HepG2 (cell line): Measurements from ENCODE around the gene ILDR1. TPM values are rescaled to one million over a fixed set of nuclear protein-coding genes. Genes with fewer than 3 reads are reported as not detected.

Source experiments
- ATAC-seq: fragments of 200-7000 bp; cut with Tn5 transposase; 3 replicates; pipeline ENCODE4 v1.9.1; 2020; ENCODE audit warnings: mild to moderate bottlenecking, moderate library complexity
- BruUV-seq: library from RNA; stranded (reverse); fragments of 400-500 nt; replicated peaks from 2 replicates; lab custom pipeline; 2021; lab: Mats Ljungman, UMichigan
- CTCF ChIA-PET: fragments of 300-600 bp; formaldehyde crosslinking; extraction: SDS; loops from one replicate; lab custom pipeline; 2021; ENCODE audit warnings: low total read pairs, inconsistent platforms, low intra/inter-chr PET ratio; lab: Yijun Ruan, JAX
- POLR2A ChIA-PET: fragments of 350-600 bp; sonication (Branson Sonifier 250); formaldehyde crosslinking; loops from one replicate; lab custom pipeline; 2020; ENCODE audit warnings: antibody characterized with exemption, inconsistent platforms; lab: Yijun Ruan, JAX
- DNase-seq: peaks from one replicate; pipeline ENCODE4 v3.0.0-alpha.2; 2015; ENCODE audit warnings: low spot score
- FAIRE-seq: peaks from 3 replicates; lab custom pipeline; 2011; peaks lifted over from hg19 to GRCh38; lab: Jason Lieb, UNC
- H2AFZ ChIP-seq: one replicate; pipeline ENCODE4 v1.6.1; 2011; ENCODE audit warnings: low read length, inconsistent platforms
- H3K27ac ChIP-seq: fragments of 300-600 bp; 3 replicates; pipeline ENCODE4 v1.8.0; 2011; ENCODE audit warnings: mixed run types, mild to moderate bottlenecking, mixed read lengths, low read length, inconsistent platforms; ENCODE audit not compliant: insufficient read depth; ENCODE audit errors: extremely low read length
- H3K27me3 ChIP-seq, 2 experiments: fragments of 200-600 bp in 1 of 2; 2 replicates in 1 of 2; 3 replicates in 1 of 2; pipeline versions ENCODE4 v1.6.0 to v1.8.0; 2011; ENCODE audit warnings: low read length in 2 of 2, mild to moderate bottlenecking in 2 of 2, moderate library complexity in 2 of 2, inconsistent platforms in 1 of 2; ENCODE audit not compliant: insufficient read depth in 2 of 2, control insufficient read depth in 1 of 2
- H3K36me3 ChIP-seq, 2 experiments: fragments of 200-600 bp in 1 of 2; replicated peaks in 1 of 2; 2 replicates in 1 of 2; 3 replicates in 1 of 2; pipeline versions ENCODE4 v1.5.1 to v1.8.0; 2011; ENCODE audit warnings: low read length in 2 of 2, inconsistent platforms in 1 of 2; ENCODE audit not compliant: insufficient read depth in 2 of 2, control insufficient read depth in 1 of 2
- H3K4me1 ChIP-seq: 2 replicates; pipeline ENCODE4 v1.5.1; 2012; ENCODE audit warnings: low read length, inconsistent platforms; ENCODE audit not compliant: insufficient read depth
- H3K4me2 ChIP-seq: 2 replicates; pipeline ENCODE4 v1.6.0; 2011; ENCODE audit warnings: low read depth, low read length, inconsistent platforms
- H3K4me3 ChIP-seq, 3 experiments: fragments of 200-600 bp in 1 of 3; sonication (generic), shearing (Covaris generic) in 1 of 3; replicated peaks in 1 of 3; 2 replicates each; pipeline ENCODE4 v1.5.1; 2011 to 2016; ENCODE audit warnings: low read length in 3 of 3, inconsistent platforms in 2 of 3, low read depth in 2 of 3, mild to moderate bottlenecking in 2 of 3, control low read depth in 1 of 3, mixed read lengths in 1 of 3; ENCODE audit not compliant: insufficient read depth in 1 of 3
- H3K79me2 ChIP-seq: one replicate; pipeline ENCODE4 v1.6.1; 2011; ENCODE audit warnings: low read length, inconsistent platforms; ENCODE audit not compliant: insufficient read depth
- H3K9ac ChIP-seq: 2 replicates; pipeline ENCODE4 v1.6.0; 2011; ENCODE audit warnings: mild to moderate bottlenecking, low read depth, low read length, inconsistent platforms; ENCODE audit not compliant: insufficient read depth
- H3K9me3 ChIP-seq: 2 replicates; pipeline ENCODE4 v1.5.1; 2012; ENCODE audit warnings: mild to moderate bottlenecking, low read length
- H4K20me1 ChIP-seq: 2 replicates; pipeline ENCODE4 v1.6.0; 2011; ENCODE audit warnings: inconsistent platforms, mild to moderate bottlenecking, low read length, moderate library complexity; ENCODE audit not compliant: insufficient read depth
- ARID3A ChIP-seq: IDR thresholded peaks from 2 replicates; pipeline ENCODE4 v1.6.1; 2012; ENCODE audit warnings: low read depth, low read length, improper control_type of control experiment
- CHD2 ChIP-seq: IDR thresholded peaks from 2 replicates; pipeline ENCODE4 v1.6.1; 2011; ENCODE audit warnings: low read depth, low read length, improper control_type of control experiment
- GLMP ChIP-seq: sonication (generic); formaldehyde crosslinking; IDR thresholded peaks from 2 replicates; pipeline ENCODE4 v1.9.0; 2021; ENCODE audit warnings: missing genetic modification reagents, mild to moderate bottlenecking, borderline replicate concordance
- SAFB2 ChIP-seq: sonication (generic); formaldehyde crosslinking; IDR thresholded peaks from 2 replicates; pipeline ENCODE4 v1.5.1; 2020; ENCODE audit warnings: missing genetic modification reagents, low read depth, mild to moderate bottlenecking, borderline replicate concordance
- TEAD2 ChIP-seq: sonication (generic); formaldehyde crosslinking; IDR thresholded peaks from 2 replicates; pipeline ENCODE4 v1.9.0; 2021; ENCODE audit warnings: missing genetic modification reagents
- YEATS2 ChIP-seq: sonication (generic); formaldehyde crosslinking; IDR thresholded peaks from 2 replicates; pipeline ENCODE4 v1.4.0; 2020; ENCODE audit warnings: missing genetic modification reagents, borderline replicate concordance
- ZNF121 ChIP-seq: sonication (generic); formaldehyde crosslinking; IDR thresholded peaks from 2 replicates; pipeline ENCODE4 v1.5.0; 2020; ENCODE audit warnings: mild to moderate bottlenecking, missing genetic modification reagents
- ZNF460 ChIP-seq: sonication (generic); formaldehyde crosslinking; IDR thresholded peaks from 2 replicates; pipeline ENCODE4 v1.5.1; 2020; ENCODE audit warnings: missing genetic modification reagents, mild to moderate bottlenecking, borderline replicate concordance
- WGBS: methylation state at CpG from one replicate; pipeline ENCODE4 v1.1.6; 2017; ENCODE audit warnings: low lambda C conversion rate; 5-methylcytosine and 5-hydroxymethylcytosine counted together
- in situ Hi-C: cut with HindIII; loops from 2 replicates; pipeline ENCODE4 v1.10.0; 2017; ENCODE audit warnings: low pct_unique_long_range_greater_than_20kb; ENCODE audit not compliant: extremely low pct_ligation_motif_present
- intact Hi-C: fragments of 100-400 bp; cut with micrococcal nuclease; formaldehyde crosslinking; loops from one replicate; pipeline ENCODE4 v1.10.0; 2022; ENCODE audit not compliant: unreplicated experiment
- polyA plus RNA-seq, 8 experiments: library from polyadenylated mRNA; depleted of rRNA in 3 of 8; stranded (reverse) in 7 of 8; unstranded in 1 of 8; fragments of >200 nt; fragmentation: Illumina TruSeq in 4 of 8; extraction: Trizol in 4 of 8; gene quantifications; 2 replicates each; pipeline versions ENCODE4 v1.2.1 to v1.2.3, GENCODE V29; 2011 to 2016; ENCODE audit warnings: low read depth in 4 of 8, missing spikeins in 1 of 8, mixed read lengths in 1 of 8; ENCODE audit not compliant: insufficient read depth in 1 of 8
- total RNA-seq, 5 experiments: library from RNA; depleted of rRNA; stranded (reverse); fragments of >200 nt; fragmentation: Illumina TruSeq; extraction: Trizol; gene quantifications; 2 replicates each; pipeline ENCODE4 v1.2.3, GENCODE V29; 2016; ENCODE audit warnings: low read depth in 1 of 5

The ILDR1 gene
- total and polyA plus RNA-seq, 2 of the 13 experiments (the other 11 are each of a cell fraction or from before 2014, with no cell fraction given): not detected

GRCh38 chr3:122001892-122002291, 20.2 kb downstream of the ILDR1 start:
- BruUV-seq: no TSS peak
- Histone ChIP-seq H3K4me3 (peak overlapping the region in 1 of 3 experiments; percentile 7; a peak in 2 of 6 replicates), H3K27me3 (no peaks in the 10 kb centered on the region; a peak in 1 of 5 replicates), H3K4me1 (no peaks in the 10 kb centered on the region), H3K4me2 (peak overlapping the region; percentile 56), H3K79me2 (no peaks in the 10 kb centered on the region), H3K9me3 (no peaks in the 10 kb centered on the region), H3K27ac (no peak overlapping the region), H3K36me3 (no peaks in the 10 kb centered on the region), H3K9ac (no peak overlapping the region), H4K20me1 (no peaks in the 10 kb centered on the region), H2AFZ (no peak overlapping the region)
- TF ChIP-seq GLMP (CRISPR knock-in tag) (no peak), TEAD2 (CRISPR knock-in tag) (no peak), ZNF460 (CRISPR knock-in tag) (no peak), CHD2 (no peak), ZNF121 (CRISPR knock-in tag) (0 out of 2 replicates have a peak, but pooled peaks have one; percentile 59), YEATS2 (CRISPR knock-in tag) (no peak), SAFB2 (CRISPR knock-in tag) (no peak), ARID3A (no peak)
- 24% methylated on average over 3 of the region's 3 CpGs for WGBS
- FAIRE-seq: no peak
- POLR2A ChIA-PET: no interaction called here
- ATAC-seq: no peak
- intact Hi-C loops (no loop called here), in situ Hi-C loops (no loop called here)
- CTCF ChIA-PET: no interaction called here
- no peak for DNase-seq
